K562 (cell line): Measurements from ENCODE around the gene ID2. TPM values are rescaled to one million over a fixed set of nuclear protein-coding genes. Genes with fewer than 3 reads are reported as not detected.

Experiments
- ARID2 ChIP-seq: fragments of 450-650 bp; IDR thresholded peaks from 2 replicates; pipeline ENCODE4 v1.6.1; 2017; ENCODE audit warnings: antibody characterized with exemption, mild to moderate bottlenecking
- BRF1 ChIP-seq: IDR thresholded peaks from 3 replicates; pipeline ENCODE4 v1.6.1; 2011; ENCODE audit warnings: borderline replicate concordance, mild to moderate bottlenecking; ENCODE audit not compliant: insufficient read length; ENCODE audit errors: extremely low read depth
- CBFB ChIP-seq: sonication (generic); formaldehyde crosslinking; IDR thresholded peaks from 2 replicates; pipeline ENCODE4 v1.4.0; 2020; ENCODE audit warnings: mild to moderate bottlenecking, missing genetic modification reagents
- ERF ChIP-seq: fragments of 450-650 bp; formaldehyde crosslinking; IDR thresholded peaks from 2 replicates; pipeline ENCODE4 v1.4.0; 2020; ENCODE audit warnings: mild to moderate bottlenecking, mixed read lengths
- ESRRB ChIP-seq: fragments of 250-450 bp; sonication (Bioruptor Pico); IDR thresholded peaks from 2 replicates; pipeline ENCODE4 v1.5.0; 2020; ENCODE audit warnings: mild to moderate bottlenecking, moderate library complexity, borderline replicate concordance
- HDAC1 ChIP-seq, 2 experiments: fragments of 450-650 bp; IDR thresholded peaks; 2 replicates each; pipeline ENCODE4 v1.6.1; 2016 to 2017; ENCODE audit warnings: inconsistent platforms in 1 of 2, mild to moderate bottlenecking in 1 of 2, moderate library complexity in 1 of 2
- MAFK ChIP-seq: IDR thresholded peaks from 2 replicates; pipeline ENCODE4 v1.6.1; 2011; ENCODE audit warnings: low read length, improper control_type of control experiment
- NR0B1 ChIP-seq: fragments of 450-650 bp; IDR thresholded peaks from one replicate; pipeline ENCODE4 v1.6.1; 2018; ENCODE audit warnings: mild to moderate bottlenecking, moderate library complexity; ENCODE audit not compliant: partially characterized antibody
- PRDM10 ChIP-seq: fragments of 450-650 bp; IDR thresholded peaks from 2 replicates; pipeline ENCODE4 v1.6.1; 2018; ENCODE audit not compliant: partially characterized antibody
- SMARCA4 ChIP-seq: fragments of 450-650 bp; IDR thresholded peaks from 2 replicates; pipeline ENCODE4 v1.6.1; 2016
- TSHZ1 ChIP-seq: fragments of 250-450 bp; sonication (Bioruptor Pico); IDR thresholded peaks from 2 replicates; pipeline ENCODE4 v1.4.0; 2020; ENCODE audit warnings: mild to moderate bottlenecking, moderate library complexity
- UBTF ChIP-seq, 2 experiments: IDR thresholded peaks; 2 replicates each; pipeline ENCODE4 v1.6.1; 2012; ENCODE audit warnings: improper control_type of control experiment in 2 of 2, low read depth in 2 of 2, low read length in 2 of 2, borderline replicate concordance in 1 of 2
- ZBTB33 ChIP-seq: sonication (generic); formaldehyde crosslinking; IDR thresholded peaks from 2 replicates; pipeline ENCODE4 v1.8.1; 2023; ENCODE audit warnings: mild to moderate bottlenecking, missing genetic modification reagents
- polyA plus RNA-seq, 8 experiments: library from polyadenylated mRNA; depleted of rRNA in 4 of 8; stranded (reverse) in 5 of 8; unstranded in 3 of 8; fragments of >200 nt; fragmentation: Nextera tagmentation in 2 of 8; fragmentation: Illumina TruSeq in 1 of 8; extraction: Ambion mirVana in 2 of 8; extraction: Trizol in 1 of 8; gene quantifications; 2 replicates each; pipeline versions ENCODE4 v1.2.1 to v1.2.3, GENCODE V29; 2011 to 2014; ENCODE audit warnings: inconsistent platforms in 1 of 8, missing spikeins in 1 of 8
- total RNA-seq, 7 experiments: library from RNA; depleted of rRNA in 6 of 7; stranded (reverse); fragments of >200 nt in 6 of 7; fragmentation: Illumina TruSeq in 2 of 7; extraction: Trizol in 2 of 7; gene quantifications; 2 replicates each; pipeline versions ENCODE4 v1.2.1 to v1.2.3, GENCODE V29; 2011 to 2021; ENCODE audit warnings: low replicate concordance in 1 of 7

The ID2 gene
- total and polyA plus RNA-seq, 9 of the 15 experiments (the other 6 are each of a cell fraction or from before 2014, with no cell fraction given): 8.0 to 35.7 (median 16.6) TPM

- no peak for TF ChIP-seq BRF1
- no peak for TF ChIP-seq NR0B1
- TF ChIP-seq ARID2: peak; percentile 56; the same call in 1 of the 2 replicates
- TF ChIP-seq HDAC1 (IDR thresholded peaks at IDR 0.05): no peak
- TF ChIP-seq MAFK: no peak
- no peak for TF ChIP-seq TSHZ1 (CRISPR knock-in tag)
- TF ChIP-seq ESRRB: no peak
- TF ChIP-seq CBFB (CRISPR knock-in tag): no peak
- TF ChIP-seq ERF (CRISPR knock-in tag): 0 out of 2 replicates have a peak, but pooled peaks have one; percentile 14
- peak in 1 of 2 experiments; percentile 63; a peak in 1 of 4 replicates for TF ChIP-seq UBTF (IDR thresholded peaks at IDR 0.05; ENCODE audit: borderline replicate concordance in 1 of 2, low read depth in 2 of 2, low read length in 2 of 2)
- peak; percentile 67; the same call in 1 of the 2 replicates for TF ChIP-seq SMARCA4
- TF ChIP-seq PRDM10: no peak
- peak; percentile 85 for TF ChIP-seq ZBTB33 (CRISPR knock-in tag)
These were observed 11.4 kb downstream of the ID2 start (continued) for GRCh38 chr2:8693157-8693821.
